CD4-positive, alpha-beta T cell treated with Interleukin-17A for 4 hours (primary cell): ENCODE measurements around the gene SEPTIN5.
"Not testable (repeated sequence)": the region's sequence is repeated elsewhere in the genome, so short reads cannot be mapped to it uniquely, and the experiment has no call there.

Experiments
- DNase-seq: peaks from one replicate; pipeline ENCODE4 v3.0.0-alpha.2; 2020; ENCODE audit warnings: mixed read lengths

The SEPTIN5 gene

GRCh38 chr22:19680911-19681862, 33.1 kb upstream of the SEPTIN5 start:
- no peak for DNase-seq

GRCh38 chr22:19681863-19682245, 32.4 kb upstream of the SEPTIN5 start:
- no peak for DNase-seq

- no peak for DNase-seq
Measured at GRCh38 chr22:19686946-19687345, 27.4 kb upstream of the SEPTIN5 start.

GRCh38 chr22:19687561-19688300, 26.6 kb upstream of the SEPTIN5 start:
- DNase-seq: no peak

GRCh38 chr22:19688301-19689290, 25.7 kb upstream of the SEPTIN5 start:
- DNase-seq: no peak

GRCh38 chr22:19689408-19689807, 24.9 kb upstream of the SEPTIN5 start:
- DNase-seq: no peak

- DNase-seq: no peak
Measured at GRCh38 chr22:19691007-19691720, 23.1 kb upstream of the SEPTIN5 start.

GRCh38 chr22:19691721-19692341, 22.5 kb upstream of the SEPTIN5 start:
- no peak for DNase-seq

- no peak for DNase-seq
Measured at GRCh38 chr22:19693581-19693980, 20.7 kb upstream of the SEPTIN5 start.

GRCh38 chr22:19693981-19694670, 20.2 kb upstream of the SEPTIN5 start:
- no peak for DNase-seq

- DNase-seq: no peak
Measured at GRCh38 chr22:19694696-19695095, 19.6 kb upstream of the SEPTIN5 start.

GRCh38 chr22:19696504-19697276, 17.6 kb upstream of the SEPTIN5 start:
- DNase-seq: no peak

- not testable (repeated sequence) for DNase-seq
Measured at GRCh38 chr22:19697871-19698270, 16.4 kb upstream of the SEPTIN5 start.

GRCh38 chr22:19700790-19701419, 13.4 kb upstream of the SEPTIN5 start:
- DNase-seq: no peak

- DNase-seq: no peak
Measured at GRCh38 chr22:19701420-19702145, 12.7 kb upstream of the SEPTIN5 start.

GRCh38 chr22:19703869-19704268, 10.4 kb upstream of the SEPTIN5 start:
- no peak for DNase-seq

- no peak for DNase-seq
Measured at GRCh38 chr22:19704355-19705015, 9.8 kb upstream of the SEPTIN5 start.
